Erythroblast (primary cell): Measurements from ENCODE around the gene PHLDA2.

Experiments
- GATA1 ChIP-seq: IDR thresholded peaks from 2 replicates; pipeline ENCODE4 v1.6.1; 2011; ENCODE audit warnings: low read depth, mild to moderate bottlenecking, control low read depth, low read length, moderate library complexity
- POLR2A ChIP-seq: IDR thresholded peaks from 2 replicates; pipeline ENCODE4 v1.6.1; 2011; ENCODE audit warnings: mild to moderate bottlenecking, low read length

GRCh38 chr11:2917842-2918490 is 11.3 kb downstream of the PHLDA2 start:
- no peak for TF ChIP-seq POLR2A
- no peak for TF ChIP-seq GATA1
